ENCODE results near the gene MAP3K2.

DNA sequence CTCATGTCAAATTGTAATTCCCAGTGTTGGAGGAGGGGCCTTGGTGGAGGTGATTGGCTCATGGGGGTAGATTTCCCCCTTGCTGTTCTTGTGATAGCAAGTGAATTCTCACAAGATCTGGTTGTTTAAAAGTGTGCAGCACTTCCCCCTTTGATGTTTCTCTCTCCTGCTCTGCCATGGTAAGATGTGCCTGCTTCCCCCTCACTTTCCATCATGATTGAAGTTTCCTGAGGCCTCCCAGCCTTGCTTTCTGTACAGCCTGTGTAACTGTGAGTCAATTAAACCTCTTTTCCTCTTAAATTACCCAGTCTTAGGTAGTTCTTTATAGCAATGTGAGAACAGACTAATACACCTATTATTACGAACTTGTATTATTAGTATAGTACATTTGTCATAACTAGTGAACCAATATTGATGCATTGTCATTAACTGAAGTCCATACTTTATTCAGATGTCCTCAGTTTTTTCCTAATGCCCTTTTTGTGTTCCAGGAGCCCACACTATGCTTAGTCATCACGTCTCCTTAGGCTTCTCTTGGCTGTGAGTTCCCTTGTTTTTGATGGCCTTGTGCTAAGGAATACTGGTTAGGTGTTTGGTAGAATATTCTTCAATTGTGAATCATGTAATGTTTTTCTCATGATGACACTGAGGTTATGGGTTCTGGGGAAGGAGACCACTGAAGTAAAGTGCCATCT lies 4.5 kb upstream of the MAP3K2 start:
- TF ChIP-seq CTCF (IDR thresholded peaks at IDR 0.05 in 4 of 5, conservative IDR thresholded peaks at IDR 0.05 in 1 of 5) (no peak), POLR2A (IDR thresholded peaks at IDR 0.05) (no peak)

All from gastrocnemius medialis (tissue), 4 donors.